Skeletal muscle cell (primary cell): ENCODE data around the gene ENO4.
A peak's percentile ranks its signal among the peaks of the same experiment; 100 is the strongest.

Experiments
- DNase-seq: peaks from one replicate; pipeline ENCODE4 v3.0.0-alpha.2; 2010; ENCODE audit warnings: low read depth
- H3K4me3 ChIP-seq: 2 replicates; pipeline ENCODE4 v1.5.1; 2011; ENCODE audit warnings: low read depth, mild to moderate bottlenecking, control low read depth, low read length, moderate library complexity

The ENO4 gene

GRCh38 chr10:116827214-116827671 lies 22.1 kb upstream of the ENO4 start:
- no peak for DNase-seq
- H3K4me3 ChIP-seq: no peak overlapping the region

- no peak overlapping the region for H3K4me3 ChIP-seq
- DNase-seq: no peak
These were observed 21.2 kb upstream of the ENO4 start for GRCh38 chr10:116828116-116828515.

DNA sequence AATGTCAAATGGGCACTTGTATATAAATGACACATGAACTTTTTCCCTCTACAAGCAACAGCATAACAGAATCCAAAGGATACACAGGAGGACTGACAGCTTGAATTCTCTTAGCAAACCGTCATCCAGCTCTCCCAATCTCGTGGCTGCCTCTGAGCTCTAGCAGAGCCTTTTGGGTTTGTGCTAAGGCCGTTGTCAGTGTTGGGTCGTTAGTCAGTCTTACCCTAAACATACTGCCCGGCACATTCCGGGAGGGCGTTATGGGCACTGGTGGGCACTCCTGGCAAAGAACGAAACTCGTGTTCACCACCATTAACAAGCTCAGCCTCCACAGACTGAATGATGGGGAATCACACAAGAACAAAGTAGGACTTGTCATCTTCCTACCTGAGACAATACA lies 19.6 kb upstream of the ENO4 start:
- no peak for DNase-seq
- H3K4me3 ChIP-seq: no peak overlapping the region

DNA sequence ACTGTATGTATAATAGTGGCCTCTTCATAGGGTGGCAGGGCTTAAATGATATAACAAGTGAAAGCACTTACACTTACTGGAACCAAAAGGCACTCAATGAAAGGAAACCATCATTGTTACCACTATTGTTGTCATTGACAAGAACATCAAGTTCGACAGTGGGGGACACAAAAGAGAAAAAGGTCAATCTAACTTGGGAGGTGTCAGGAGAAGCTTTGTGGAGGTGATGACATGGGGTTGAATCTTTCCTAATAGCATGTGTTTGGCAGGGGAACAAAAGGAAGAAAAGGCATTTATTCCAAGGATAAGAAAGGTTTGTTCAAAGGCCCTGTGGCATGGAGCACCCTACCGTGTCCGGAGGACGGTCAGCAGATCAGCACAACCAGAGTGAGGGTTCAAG lies 18.2 kb upstream of the ENO4 start:
- no peak for DNase-seq
- H3K4me3 ChIP-seq: no peak overlapping the region

GRCh38 chr10:116831790-116832189 lies 17.5 kb upstream of the ENO4 start:
- H3K4me3 ChIP-seq: no peak overlapping the region
- no peak for DNase-seq

DNA sequence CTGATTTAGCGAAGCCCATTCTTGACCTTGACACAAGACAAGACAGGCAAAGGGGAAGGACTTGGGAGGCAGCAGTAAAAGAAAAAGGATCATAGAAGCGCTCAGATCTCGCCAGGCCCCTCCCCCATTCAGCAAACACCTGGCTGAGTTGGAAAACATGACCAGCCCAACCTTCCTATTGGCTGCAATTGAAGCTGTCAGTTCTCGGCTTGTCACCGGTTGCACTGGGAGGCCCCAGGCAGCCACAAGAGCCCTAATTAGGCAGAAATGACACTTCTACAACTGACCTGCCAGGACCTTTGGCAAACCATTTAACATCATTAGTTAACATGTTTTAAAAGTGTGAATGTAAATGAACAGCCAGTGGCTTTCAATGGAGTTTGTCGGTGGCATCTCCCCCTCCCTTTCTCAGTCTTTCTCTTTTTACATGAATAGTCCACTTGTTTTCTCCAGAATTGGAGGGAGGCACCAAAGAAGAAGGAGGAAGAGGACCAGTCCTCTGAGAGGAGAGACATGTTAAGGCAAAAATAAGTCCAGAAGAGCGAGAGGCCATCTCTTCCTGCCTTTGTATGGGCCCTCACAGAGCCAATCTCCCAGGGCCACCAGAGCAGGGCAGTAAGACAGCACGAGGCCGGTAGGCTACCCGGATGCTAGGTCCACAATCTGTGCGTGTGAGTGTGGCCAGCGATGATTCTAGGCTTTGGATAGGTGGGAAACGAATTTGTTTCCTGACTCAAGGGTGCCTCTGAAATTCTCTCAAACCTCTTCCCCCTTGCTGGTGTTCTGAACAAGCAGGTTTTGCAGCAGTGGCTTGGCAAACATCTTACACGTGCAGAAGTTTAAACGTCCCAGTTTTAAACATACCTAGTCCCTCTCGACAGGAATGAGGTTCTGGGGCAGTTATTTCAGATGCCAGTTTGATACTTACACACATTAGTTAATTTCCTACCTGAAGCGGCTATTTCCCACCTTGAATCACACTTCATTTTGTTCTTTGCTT lies 15.0 kb upstream of the ENO4 start:
- no peak for DNase-seq
- no peak overlapping the region for H3K4me3 ChIP-seq

- H3K4me3 ChIP-seq: no peak overlapping the region
- no peak for DNase-seq
These were observed 13.6 kb upstream of the ENO4 start for GRCh38 chr10:116835658-116836057.

GRCh38 chr10:116836083-116836482 lies 13.2 kb upstream of the ENO4 start:
- no peak overlapping the region for H3K4me3 ChIP-seq

DNA sequence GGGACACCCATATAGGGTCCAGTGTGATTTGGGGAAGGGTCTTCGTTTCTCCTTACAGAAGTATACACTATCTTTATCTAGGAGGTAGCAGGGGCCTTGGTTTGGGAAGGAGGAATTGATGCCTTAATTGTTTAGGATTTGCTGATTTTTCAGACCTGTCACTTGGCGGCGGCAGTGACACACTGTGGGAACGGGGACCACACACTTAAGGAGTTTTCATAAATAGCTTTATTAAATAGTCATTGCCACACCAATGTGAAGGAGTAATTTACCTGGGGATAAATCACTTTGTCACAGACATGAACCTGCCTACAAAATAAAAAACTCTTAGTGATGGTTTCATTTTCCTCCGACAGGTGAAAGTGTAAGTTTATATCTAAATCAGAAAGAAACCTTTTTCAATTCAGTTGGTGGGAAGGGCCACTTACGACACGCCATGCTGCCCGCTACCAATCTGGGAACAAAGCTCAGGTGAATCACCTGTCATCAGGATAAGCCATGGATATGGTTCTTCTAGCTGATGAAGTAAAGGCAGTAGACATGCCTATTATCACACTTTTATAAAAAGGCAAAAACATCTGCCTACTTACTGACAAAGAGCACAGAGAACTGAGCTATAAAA lies 12.3 kb upstream of the ENO4 start:
- no peak overlapping the region for H3K4me3 ChIP-seq
- DNase-seq: no peak

More at GRCh38 chr10:116836083-116836482, 13.2 kb upstream of the ENO4 start:
- DNase-seq: no peak

GRCh38 chr10:116838143-116838725 lies 11.1 kb upstream of the ENO4 start:
- H3K4me3 ChIP-seq: no peak overlapping the region
- no peak for DNase-seq

- DNase-seq: no peak
- no peak overlapping the region for H3K4me3 ChIP-seq
These were observed 8.8 kb upstream of the ENO4 start for GRCh38 chr10:116840389-116841075.

DNA sequence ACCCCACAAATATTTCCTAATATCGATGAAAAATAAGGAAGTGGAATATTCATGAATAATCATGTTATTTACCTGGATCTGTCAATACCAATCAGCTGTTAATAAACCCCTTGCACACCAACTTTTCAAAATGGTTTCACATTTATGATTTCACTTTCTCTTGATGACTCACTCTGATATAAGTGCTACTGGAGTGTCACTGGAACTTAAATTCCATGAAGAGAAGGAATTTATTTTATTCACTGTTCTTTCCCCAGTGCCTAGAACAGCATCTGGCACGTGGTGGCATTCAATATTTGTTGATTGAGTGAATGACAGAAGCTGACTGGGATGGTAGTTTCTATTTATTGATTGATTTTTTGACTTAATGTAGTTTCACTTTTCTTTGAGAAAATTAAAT lies 3.5 kb upstream of the ENO4 start:
- no peak overlapping the region for H3K4me3 ChIP-seq
- no peak for DNase-seq

DNA sequence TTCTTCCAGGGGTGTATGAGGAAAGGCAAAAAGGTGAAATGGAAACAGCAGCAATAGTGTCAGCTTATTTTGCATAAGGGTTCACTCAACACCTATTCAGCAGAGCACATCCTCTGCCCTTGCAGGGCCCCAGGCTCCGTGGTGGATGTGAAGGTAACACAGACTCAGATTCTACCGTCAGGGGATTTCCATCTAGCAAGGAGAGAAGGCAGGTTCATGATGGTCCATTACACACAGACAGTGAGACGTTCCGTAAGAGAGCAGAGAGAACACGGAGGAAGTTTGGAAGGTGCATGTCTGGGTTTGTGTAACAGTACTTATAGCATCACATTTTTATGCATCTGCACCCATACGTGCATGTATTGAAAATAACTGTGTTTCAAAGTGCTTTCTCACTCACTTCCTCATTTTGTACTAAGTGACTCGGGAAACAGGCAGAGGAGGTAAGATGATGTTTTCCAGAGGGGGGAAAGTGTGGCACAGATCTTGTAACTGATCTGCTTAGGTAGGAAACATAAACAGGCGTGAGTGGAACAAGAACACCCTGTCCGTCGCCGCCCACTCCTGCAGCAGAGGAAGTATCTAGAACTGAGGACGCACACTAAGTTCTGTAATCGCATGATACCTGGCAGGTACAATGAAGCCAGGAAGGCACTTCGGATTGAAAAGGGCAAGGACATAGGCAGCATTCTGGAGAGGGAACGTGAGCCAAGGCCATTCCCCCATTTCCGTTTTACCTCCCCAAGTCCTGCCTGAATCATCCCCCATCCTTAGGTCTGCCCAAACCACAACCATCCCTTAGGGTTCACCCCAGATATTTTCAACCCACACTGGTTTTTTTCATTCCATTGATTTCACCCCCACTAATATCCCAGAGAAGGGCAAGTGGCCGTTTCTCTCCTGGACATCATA lies 1.0 kb upstream of the ENO4 start:
- peak overlapping the region; percentile 61 for H3K4me3 ChIP-seq
- DNase-seq: no peak

- no peak for DNase-seq
- H3K4me3 ChIP-seq: peak overlapping the region; percentile 61
These were observed 403 bp upstream of the ENO4 start for GRCh38 chr10:116848944-116849247.

DNA sequence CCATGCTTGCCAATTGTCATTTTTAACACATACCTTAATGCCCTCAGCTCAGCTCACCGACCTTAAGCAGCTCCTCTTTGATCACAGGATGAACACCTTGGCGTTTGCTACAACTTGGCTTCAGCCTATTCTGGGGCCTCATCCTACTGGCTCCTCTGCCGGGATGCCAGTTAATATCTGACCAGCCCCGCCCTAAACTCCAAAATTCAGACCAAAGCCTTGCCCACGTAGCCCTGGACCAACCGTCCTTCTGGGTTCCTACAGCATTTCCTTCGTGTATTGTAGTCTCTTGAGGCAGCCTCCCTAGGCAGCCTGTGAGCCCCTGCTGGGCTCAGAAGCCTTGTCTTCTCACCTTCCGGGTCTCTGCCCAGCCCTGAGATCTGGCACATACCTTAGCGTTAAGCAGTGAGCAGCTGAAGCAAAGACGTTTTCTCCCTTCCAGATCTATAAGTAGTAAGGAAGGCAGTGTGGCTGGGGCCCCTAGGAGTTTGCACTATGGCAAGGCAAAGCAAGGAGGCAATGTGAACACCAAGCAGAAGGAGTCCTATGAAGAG lies 836 bp downstream of the ENO4 start:
- no peak for DNase-seq
- H3K4me3 ChIP-seq: peak overlapping the region; percentile 61

DNA sequence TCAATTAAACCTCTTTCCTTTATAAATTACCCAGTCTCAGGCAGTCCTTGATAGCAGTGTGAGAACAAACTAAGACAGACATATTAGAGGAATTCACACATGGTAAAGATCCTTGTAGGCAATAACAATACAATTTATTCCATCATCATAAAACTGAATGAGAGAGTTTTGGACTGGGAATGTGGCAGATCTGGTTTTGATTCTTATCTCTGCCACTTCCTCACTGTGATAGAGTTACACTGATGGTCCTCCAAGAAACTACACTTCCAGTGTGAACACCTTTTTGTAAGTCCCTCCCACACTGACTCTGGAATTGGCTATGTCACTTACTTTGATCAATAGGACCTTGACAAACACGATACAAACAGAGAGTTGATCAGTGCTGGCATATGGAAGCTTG lies 2.9 kb downstream of the ENO4 start:
- no peak overlapping the region for H3K4me3 ChIP-seq

GRCh38 chr10:116853287-116853686 lies 4.0 kb downstream of the ENO4 start:
- no peak for DNase-seq
- H3K4me3 ChIP-seq: no peak overlapping the region

More for the DNA sequence above, 2.9 kb downstream of the ENO4 start:
- DNase-seq: no peak

DNA sequence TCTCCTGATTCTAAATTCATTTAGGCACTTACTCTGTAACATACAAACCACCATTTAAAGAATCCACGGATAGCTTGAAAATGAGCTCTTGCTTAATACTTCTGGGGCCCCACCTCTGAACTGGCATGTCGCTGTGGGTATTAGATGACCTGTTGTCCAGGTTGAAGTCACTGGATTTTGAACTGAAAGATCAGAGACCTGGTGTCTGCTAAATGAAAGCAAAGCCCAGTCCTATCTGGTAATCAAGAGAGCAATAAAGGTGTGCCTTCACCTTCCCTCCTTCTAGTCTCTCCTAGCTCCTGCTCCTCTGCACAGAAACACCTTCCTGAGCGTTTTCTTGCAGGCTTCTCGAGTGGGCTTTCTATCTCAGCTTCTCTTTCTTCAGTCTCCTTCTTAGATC lies 4.4 kb downstream of the ENO4 start:
- no peak for DNase-seq
- H3K4me3 ChIP-seq: no peak overlapping the region

GRCh38 chr10:116857156-116857555 lies 7.9 kb downstream of the ENO4 start:
- DNase-seq: no peak
- H3K4me3 ChIP-seq: no peak overlapping the region
